Progenitor cell of endocrine pancreas (in vitro differentiated cells): ENCODE measurements around the gene IFIT2. TPM values are rescaled to one million over a fixed set of nuclear protein-coding genes. Genes with fewer than 3 reads are reported as not detected.

Experiments
- DNase-seq: peaks from one replicate; pipeline ENCODE4 v3.0.0; 2021; ENCODE audit warnings: low spot score; ENCODE audit not compliant: unreplicated experiment
- H3K27ac Mint-ChIP-seq: 2 replicates; pipeline ENCODE4 v1.8.0; 2021; ENCODE audit warnings: mild to moderate bottlenecking, moderate library complexity, mixed read lengths
- H3K27me3 Mint-ChIP-seq: 2 replicates; pipeline ENCODE4 v1.8.0; 2021; ENCODE audit warnings: mixed read lengths
- H3K36me3 Mint-ChIP-seq: 2 replicates; pipeline ENCODE4 v1.8.0; 2022; ENCODE audit warnings: mixed read lengths; ENCODE audit not compliant: insufficient read depth
- H3K4me1 Mint-ChIP-seq: 2 replicates; pipeline ENCODE4 v1.8.0; 2021; ENCODE audit warnings: low read depth, mixed read lengths
- H3K4me3 Mint-ChIP-seq: 2 replicates; pipeline ENCODE4 v1.8.0; 2021; ENCODE audit warnings: low read depth, mild to moderate bottlenecking, moderate library complexity, mixed read lengths
- H3K9me3 Mint-ChIP-seq: 2 replicates; pipeline ENCODE4 v1.8.0; 2021; ENCODE audit warnings: low read depth, mixed read lengths
- total RNA-seq: library from RNA; stranded (reverse); gene quantifications from 2 replicates; pipeline ENCODE4 v1.2.1, GENCODE V29; 2021
- TF ChIP-seq, protein P1 (sequence below): fragments of 200-600 bp; sonication (generic); IDR thresholded peaks from one replicate; pipeline ENCODE4 v1.5.0; 2021; ENCODE audit warnings: antibody characterized with exemption, mild to moderate bottlenecking; ENCODE audit not compliant: unreplicated experiment

Gene IFIT2
- total RNA-seq, 1 donor from 2014 or later, result not detected

DNA sequence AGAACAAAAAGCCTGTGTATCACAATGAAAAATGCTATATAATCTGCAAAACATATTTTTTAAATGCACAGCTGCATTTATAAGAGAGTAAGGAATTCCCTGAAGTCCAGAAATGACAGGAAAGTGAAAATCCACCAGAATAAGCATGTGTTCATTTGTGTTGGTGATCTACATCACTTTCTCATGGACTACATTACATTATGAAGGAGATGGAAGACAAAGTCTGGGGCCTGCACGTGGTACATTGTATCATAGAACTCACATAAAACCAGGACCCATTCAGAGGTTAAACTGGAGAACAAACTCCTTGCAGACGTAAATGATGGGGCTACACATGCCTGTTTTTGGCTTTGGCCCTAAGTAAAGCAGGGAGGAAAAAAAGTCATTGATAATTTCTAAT lies 42.3 kb downstream of the IFIT2 start:
- Mint-ChIP-seq H3K27me3 (no peaks in the 10 kb centered on the region), H3K4me1 (peaks cover 17% of the 10 kb centered on the region), H3K36me3 (no peaks in the 10 kb centered on the region), H3K27ac (no peak overlapping the region), H3K4me3 (no peak overlapping the region), H3K9me3 (no peaks in the 10 kb centered on the region)
- TF ChIP-seq, protein P1, sequence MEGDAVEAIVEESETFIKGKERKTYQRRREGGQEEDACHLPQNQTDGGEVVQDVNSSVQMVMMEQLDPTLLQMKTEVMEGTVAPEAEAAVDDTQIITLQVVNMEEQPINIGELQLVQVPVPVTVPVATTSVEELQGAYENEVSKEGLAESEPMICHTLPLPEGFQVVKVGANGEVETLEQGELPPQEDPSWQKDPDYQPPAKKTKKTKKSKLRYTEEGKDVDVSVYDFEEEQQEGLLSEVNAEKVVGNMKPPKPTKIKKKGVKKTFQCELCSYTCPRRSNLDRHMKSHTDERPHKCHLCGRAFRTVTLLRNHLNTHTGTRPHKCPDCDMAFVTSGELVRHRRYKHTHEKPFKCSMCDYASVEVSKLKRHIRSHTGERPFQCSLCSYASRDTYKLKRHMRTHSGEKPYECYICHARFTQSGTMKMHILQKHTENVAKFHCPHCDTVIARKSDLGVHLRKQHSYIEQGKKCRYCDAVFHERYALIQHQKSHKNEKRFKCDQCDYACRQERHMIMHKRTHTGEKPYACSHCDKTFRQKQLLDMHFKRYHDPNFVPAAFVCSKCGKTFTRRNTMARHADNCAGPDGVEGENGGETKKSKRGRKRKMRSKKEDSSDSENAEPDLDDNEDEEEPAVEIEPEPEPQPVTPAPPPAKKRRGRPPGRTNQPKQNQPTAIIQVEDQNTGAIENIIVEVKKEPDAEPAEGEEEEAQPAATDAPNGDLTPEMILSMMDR, result no peak
- DNase-seq, result no peak

DNA sequence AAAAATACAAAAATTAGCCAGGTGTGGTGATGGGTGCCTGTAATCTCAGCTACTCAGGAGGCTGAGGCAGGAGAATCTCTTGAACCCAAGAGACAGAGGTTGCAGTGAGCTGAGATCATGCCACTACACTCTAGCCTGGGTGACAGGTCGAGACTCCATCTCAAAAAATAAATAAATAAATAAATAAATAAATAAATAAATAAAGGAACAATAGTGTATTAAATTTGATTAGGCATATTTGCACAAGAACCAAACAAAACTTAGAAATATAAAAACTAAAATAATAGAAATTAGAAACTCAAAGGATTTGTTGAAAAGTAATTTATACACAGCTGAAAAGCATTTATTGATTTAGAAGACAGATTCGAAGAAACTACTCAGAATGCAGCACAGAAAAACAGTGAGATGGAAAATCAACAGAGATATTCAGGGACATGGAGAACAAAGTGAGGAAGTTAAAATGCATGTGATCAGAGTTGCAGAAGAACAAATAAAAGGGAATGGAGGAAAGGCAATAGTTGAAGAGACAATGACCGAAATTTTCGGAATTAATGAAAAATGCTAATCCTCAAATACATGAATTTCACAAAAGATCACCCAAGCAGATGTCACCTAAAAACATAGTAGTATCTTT lies 43.6 kb downstream of the IFIT2 start:
- Mint-ChIP-seq H3K4me1 (peaks cover 29% of the 10 kb centered on the region), H3K9me3 (no peaks in the 10 kb centered on the region), H3K36me3 (no peaks in the 10 kb centered on the region), H3K27me3 (no peaks in the 10 kb centered on the region), H3K4me3 (no peak overlapping the region), H3K27ac (no peak overlapping the region)
- no peak for DNase-seq
- TF ChIP-seq, protein P1, result no peak

DNA sequence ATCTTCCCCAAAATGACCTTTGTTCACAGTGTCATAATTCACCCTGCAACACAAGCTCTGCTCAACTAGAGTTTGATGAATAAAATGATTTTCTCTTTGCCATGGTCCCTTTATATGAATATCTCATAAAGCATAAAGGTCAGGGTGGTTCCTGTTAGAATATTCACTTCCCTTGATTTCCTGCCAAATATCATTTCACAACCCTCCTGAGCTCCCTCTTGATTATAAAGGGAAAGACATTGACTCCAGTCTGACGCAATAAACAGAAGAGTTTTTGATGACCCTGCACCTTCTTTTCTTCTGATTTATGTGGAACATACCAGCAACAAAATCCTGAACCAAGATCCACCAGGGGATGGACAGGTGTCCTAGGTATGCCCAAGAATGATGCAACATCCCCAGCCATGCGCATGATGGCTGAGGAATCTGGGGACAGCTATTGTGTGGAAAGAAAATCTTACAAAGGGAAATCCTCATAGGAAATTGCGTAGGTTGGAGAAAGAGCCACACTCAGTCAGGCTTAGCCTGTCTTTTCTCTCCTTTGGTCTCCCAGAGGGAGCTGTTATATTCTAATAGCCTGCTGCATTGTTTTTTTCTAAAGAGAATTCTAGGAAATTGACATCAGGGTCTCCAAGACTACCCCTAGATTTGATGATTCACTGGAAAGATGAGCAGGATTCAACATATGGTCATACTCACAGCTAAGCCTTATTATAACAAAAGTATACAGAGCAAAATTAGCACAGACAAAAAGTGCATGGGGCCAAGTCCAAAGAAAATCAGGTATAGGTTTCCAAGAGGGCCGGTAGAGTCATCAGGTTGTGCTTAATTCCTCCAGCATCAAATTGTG lies 44.8 kb downstream of the IFIT2 start:
- no peak for DNase-seq
- H3K27me3 Mint-ChIP-seq, result no peaks in the 10 kb centered on the region
- TF ChIP-seq, protein P1, result no peak
- H3K9me3 Mint-ChIP-seq, result no peaks in the 10 kb centered on the region
- no peak overlapping the region for H3K4me3 Mint-ChIP-seq
- no peak overlapping the region for H3K27ac Mint-ChIP-seq
- no peaks in the 10 kb centered on the region for H3K36me3 Mint-ChIP-seq
- peaks cover 41% of the 10 kb centered on the region for H3K4me1 Mint-ChIP-seq

DNA sequence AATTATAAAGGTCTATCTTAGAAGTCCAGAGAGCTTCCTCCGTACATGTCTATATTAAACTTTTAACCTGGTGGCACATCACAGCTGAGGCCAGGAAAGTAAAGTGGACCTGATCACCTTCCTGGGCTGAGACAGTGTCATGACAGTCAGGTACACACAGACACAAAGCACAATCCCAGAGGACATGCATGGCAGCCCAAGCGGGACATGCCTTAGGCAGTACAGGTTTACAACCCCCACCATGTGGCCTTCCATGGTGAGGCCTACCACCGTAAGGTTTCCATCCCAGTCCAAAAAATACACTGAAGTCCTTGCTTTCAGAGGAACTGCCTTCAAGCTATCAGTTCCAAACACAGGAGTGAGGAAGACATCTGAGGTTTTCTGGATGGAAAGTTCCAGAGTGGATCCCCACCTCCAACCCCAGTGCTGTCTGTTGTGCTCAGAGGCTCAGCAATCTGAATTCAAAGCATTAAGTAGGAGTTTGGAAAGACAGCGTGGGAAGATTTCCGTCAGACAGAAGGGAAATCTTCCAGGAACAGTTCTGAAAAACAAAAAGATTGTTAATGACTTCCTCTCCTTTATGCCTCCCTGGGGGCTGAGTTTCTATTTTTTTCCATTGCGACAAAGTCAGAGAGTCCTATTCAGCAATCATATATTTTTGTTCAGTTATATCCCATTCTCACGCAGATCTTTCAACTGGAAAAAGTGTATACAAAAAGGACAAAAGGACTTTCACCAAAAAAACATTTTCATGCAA lies 46.0 kb downstream of the IFIT2 start:
- H3K36me3 Mint-ChIP-seq, result no peaks in the 10 kb centered on the region
- H3K9me3 Mint-ChIP-seq, result no peaks in the 10 kb centered on the region
- no peak for DNase-seq
- no peak overlapping the region for H3K4me3 Mint-ChIP-seq
- H3K27me3 Mint-ChIP-seq, result no peaks in the 10 kb centered on the region
- TF ChIP-seq, protein P1, result no peak
- peaks cover 53% of the 10 kb centered on the region for H3K4me1 Mint-ChIP-seq
- no peak overlapping the region for H3K27ac Mint-ChIP-seq

DNA sequence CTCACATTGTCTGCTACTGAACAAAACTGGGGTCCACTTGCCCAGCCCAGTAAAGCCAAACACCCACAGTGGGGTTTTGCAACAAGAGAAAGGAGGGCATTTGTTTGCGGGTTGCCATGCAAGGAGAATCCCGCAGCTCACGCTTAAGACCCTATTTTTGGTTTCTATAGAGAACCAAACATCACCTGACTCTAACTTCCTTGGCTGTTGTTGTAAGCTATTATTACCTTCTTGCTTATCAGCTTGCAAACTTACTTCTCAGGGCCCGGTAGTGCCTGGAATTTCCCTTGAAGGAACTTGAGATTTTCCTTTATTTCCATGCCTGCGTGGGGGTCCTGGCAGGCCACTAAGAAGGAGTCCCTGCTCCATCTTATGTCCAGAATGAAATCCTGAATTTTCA lies 46.6 kb downstream of the IFIT2 start:
- no peak overlapping the region for H3K4me3 Mint-ChIP-seq
- peak overlapping the region; percentile 99 for H3K27ac Mint-ChIP-seq
- H3K4me1 Mint-ChIP-seq, result peaks cover 57% of the 10 kb centered on the region
- no peaks in the 10 kb centered on the region for H3K27me3 Mint-ChIP-seq
- DNase-seq, result no peak
- TF ChIP-seq, protein P1, result no peak
- H3K36me3 Mint-ChIP-seq, result peaks cover 2% of the 10 kb centered on the region
- peaks cover 3% of the 10 kb centered on the region for H3K9me3 Mint-ChIP-seq
